ENCODE data around the gene GABBR1.
A peak's percentile ranks its signal among the peaks of the same experiment; 100 is the strongest.

The GABBR1 gene

GRCh38 chr6:29652198-29652584 is 19.2 kb upstream of the GABBR1 start:
- DNase-seq: no peak

DNA sequence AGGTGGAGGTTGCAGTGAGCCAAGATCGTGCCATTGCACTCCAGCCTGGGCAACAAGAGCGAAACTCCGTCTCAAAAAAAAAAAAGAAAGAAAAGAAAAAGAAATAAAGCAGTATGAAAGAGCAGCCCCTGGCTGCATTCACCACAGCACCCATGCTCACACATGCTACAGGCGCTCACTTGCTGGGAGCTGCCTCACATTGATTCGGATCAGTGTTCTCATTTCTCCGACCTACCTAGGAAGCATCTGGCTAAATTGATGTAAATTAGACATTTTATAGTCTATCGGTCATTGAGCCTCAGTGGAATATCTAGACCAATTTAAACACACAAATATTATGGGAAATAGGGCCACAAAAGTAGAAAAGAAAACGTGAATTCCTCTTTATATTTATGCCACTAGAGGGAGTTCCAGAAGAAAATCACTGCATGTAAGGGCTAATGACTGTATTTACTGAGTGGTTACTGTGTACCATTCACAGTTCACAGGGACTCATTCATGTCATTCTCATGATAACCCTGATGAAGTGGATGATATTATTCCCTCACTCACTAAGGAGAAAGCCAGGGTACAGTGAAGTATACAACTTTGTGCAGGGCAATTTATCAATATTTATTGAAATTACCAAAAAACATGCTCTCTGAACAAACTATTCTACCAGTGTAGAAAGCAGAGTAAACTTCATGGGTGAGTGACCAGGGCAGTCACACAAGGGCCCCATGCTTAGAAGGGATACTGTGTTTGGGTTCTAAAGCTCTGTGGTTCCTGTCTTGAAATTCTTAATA is 18.6 kb upstream of the GABBR1 start:
- peak; percentile 8 for DNase-seq

DNA sequence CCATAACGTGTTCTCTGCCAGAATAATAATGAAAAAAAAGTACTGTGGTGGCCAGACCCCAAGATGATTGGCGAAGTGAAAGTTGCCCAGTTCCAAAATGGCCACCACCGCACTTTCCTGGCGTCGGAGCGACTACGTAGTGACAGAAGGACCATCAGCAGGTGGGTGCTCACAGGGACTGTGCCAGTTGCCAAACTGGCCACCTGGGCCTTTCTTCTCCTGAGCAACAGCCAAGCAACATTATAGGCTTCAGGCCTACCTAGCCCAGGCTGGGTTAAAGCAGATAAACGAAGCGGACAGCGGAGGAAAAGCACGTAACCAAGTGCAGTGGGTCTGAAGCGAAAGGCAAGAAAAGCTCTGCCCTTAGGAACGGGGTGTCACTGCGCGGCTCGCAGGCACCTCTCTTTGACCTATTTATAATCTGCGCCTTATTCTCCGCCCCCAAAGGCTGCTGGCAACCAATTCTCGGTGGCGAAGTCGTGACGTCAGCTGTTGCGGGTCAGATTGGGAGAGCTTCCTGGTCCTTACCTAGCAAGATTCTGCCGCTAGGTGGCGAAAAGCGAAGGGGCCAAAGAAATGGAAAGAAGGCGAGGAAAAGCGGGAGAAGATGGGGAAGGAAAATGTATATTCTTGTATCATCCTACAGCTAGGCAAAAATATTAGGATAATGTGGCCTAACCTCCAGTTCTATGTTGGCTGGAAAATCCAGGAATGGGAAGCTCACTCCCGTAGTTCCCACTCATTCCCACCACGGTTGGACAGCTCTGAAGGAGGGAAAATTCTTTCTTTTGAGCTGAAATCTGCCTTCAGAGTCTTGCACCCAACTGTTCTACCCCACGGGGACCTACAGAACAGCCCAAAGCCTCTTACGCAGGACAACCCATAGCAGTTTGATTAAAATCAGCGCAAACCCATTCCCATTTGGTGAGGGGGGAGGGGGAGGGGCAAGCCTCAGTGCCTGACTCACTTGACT is 17.0 kb upstream of the GABBR1 start:
- DNase-seq: peak; percentile 91

DNA sequence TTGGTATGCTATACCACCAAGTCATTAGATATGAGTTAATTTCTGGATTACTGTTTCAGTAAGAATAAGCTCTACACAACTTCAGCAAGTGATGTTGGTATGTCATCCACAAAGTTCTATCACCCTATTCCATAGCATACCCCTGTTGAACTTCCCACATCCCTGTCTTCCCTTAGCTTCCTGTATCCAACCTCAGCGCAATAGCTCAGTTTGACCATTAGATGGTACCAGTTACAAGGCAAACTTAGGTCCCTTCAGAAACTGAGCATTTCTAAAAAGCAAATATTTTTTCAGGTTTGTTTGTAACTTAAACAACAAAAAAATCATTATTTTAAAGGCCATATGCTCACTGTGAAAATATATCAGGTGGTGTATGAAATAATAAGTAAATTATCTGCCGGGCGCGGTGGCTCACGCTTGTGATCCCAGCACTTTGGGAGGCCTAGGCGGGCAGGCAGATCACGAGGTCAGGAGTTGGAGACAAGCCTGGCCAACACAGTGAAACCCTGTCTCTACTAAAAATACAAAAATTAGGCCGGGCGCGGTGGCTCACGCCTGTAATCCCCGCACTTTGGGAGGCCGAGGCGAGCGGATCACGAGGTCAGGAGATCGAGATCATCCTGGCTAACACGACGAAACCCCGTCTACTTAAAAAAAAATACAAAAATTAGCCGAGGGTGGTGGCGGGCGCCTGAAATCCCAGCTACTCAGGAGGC is 15.1 kb upstream of the GABBR1 start:
- peak; percentile 13 for DNase-seq

DNA sequence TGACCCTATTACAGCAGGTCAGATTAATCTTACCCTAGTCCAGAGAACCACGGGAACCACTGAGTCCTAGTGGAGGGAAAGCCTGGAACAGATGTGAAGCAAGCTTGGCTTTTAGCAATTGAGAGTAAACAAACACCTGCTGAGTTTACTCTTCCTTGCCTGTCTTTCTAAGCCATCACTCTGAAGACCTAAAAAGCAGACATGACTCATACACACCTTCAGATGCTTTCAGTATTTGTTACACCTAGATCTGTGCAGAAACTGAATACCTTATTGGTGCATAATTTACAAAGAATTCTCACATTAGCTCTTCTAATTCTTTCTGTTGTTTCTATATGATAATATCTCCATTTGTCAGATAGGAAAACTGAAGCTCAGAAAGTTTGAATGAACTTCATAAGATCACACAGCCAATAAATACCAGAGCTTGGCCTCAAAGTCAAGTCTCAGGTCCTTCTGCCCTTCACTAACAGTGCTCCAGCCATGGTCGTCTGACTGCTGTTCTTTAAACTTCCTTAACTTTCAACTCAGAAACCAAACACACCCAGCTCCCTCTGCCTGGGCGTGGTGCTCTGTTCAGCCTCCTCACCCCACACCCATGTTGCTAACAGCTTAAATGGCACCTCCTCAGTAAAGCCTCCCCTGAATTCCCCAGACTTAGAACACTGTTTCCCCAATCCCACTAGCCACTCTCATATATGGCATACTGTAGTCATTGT is 8.6 kb upstream of the GABBR1 start:
- DNase-seq: no peak

- no peak for DNase-seq
Measured at GRCh38 chr6:29637247-29637646, 4.3 kb upstream of the GABBR1 start.

DNA sequence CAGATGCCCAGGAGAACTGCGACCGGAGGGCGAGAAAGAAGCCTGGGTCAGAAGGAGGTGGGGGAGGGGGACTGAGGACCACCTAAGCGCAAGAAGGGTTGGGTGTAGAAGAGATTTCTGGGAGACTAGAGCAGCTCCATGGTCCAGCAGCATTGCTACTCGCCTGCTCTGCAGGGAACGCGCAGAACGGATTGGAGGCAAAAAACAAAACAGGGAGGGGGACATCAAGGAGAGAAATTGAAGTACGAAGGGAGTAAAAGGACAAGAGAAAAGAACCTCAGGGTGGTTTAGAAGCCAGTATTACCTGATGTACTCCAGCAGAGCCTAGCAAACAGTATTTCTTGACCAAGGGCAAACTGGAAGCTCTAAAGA is 537 bp upstream of the GABBR1 start:
- no peak for DNase-seq

DNA sequence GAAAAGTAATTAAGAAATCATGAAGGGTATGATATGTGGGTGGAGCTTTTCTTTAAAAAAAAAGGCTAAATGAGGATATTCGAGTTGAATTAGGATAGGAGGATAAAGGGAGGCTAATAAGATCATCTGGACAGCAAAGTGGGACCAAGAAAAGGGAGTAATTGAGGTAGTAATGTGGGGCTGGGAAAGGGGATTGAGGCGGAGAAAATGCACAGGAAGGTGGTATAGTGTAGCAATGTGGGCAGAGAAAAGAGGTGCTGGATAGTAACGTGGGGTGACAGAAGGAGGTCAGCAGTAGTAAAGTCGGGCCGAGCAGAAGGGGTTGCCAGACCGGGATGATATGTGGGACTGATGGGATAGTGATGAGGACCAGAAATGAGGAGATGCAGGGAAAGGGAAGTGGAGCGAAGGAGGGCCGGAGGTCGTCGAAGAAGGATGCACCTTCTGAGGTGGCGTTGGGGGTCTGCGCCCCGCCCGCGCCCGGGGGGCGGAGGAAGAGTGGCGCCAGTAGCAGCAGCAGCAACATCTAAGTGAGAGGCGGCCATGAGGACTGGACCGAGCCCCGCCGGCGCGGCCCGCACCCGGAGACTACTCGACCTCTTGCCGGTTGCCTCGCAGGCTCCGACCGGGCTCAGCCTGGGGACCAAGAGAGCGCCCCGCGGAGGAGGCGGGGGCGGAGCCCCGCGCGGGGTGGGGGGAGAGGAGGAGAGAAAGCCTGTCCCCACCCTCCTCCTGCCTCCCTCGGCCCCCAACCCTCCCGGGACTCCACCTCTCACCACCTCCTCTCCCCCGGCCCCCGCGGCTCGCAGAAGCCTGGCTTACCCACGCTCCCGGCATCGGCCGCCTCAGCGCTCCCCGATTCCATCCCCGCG is 887 bp downstream of the GABBR1 start:
- no peak for DNase-seq

DNA sequence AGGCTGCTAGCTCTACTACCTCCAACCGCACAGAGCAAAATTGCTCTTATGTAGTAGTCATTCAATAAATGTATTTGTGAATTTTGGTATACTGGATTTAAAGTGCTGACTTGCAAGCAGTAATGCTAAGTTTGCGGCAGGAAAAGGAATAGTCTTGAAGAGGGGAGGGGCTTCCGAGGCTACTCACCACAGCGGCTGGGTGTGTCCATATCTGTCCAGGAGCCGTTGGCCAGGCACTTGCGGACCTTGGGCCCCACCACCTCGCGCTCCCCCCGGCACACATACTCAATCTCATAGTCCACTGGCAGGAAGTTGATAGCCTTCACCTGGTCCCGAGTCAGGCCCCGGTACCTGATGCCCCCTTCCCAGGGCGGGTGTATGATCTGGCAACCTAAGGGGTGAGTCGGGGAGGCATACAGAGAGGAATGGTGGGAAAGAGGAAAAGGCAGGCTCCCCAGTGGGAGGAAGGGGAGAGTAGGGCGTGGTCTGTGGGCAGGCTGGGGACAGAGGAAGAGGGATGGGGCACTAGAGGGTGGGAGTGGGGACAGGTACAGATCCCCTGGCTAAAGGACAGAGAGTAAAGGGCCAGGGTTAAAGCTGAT is 1.7 kb downstream of the GABBR1 start:
- DNase-seq: no peak

GRCh38 chr6:29630315-29630714 is 2.7 kb downstream of the GABBR1 start:
- DNase-seq: no peak

- no peak for DNase-seq
Measured at GRCh38 chr6:29629571-29629970, 3.4 kb downstream of the GABBR1 start.

GRCh38 chr6:29628419-29629281 is 4.3 kb downstream of the GABBR1 start:
- DNase-seq: no peak

GRCh38 chr6:29627755-29628418 is 5.1 kb downstream of the GABBR1 start:
- no peak for DNase-seq

DNA sequence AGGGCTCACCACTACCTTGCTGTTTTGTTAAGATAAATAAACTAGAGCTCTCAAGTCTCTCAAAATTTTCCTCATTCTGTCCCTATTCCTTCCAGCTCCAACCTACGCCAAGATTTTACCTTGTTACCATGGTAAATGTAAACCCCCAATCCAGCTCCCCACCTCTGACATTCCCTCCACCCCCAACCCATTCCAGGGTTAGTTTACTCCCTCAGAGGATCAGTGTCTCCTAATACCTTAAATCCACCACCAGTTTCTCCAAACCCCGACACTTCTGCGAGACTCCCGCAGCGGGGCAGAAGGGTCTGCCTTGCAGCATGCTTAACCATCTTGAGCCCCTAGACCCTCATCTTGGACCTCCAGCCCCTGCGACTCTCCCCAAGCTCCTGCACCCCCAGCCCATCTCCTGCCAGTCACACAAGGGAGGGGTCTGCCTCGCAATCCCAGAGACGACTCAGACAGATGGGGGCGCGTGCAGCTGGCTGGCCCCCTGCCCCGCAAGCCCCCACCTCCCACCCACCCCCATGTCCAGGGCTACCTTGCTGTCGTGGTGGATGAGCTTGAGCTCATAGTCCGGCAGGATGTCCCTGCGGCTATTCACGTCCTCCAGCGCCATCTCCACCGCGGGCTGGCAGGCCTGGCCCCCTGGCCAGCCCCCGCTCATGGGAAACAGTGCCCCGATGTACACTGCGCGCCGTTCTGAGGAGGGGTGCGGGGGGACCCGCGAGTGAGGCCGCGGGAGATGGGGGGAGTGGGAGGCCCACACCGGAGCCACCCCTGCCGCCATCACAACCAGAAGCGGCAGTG is 5.8 kb downstream of the GABBR1 start:
- DNase-seq: no peak

GRCh38 chr6:29625337-29625930 is 7.5 kb downstream of the GABBR1 start:
- DNase-seq: no peak

- DNase-seq: no peak
Measured at GRCh38 chr6:29624520-29624961, 8.4 kb downstream of the GABBR1 start.

GRCh38 chr6:29620630-29621029 is 12.4 kb downstream of the GABBR1 start:
- no peak for DNase-seq

GRCh38 chr6:29619578-29620160 is 13.3 kb downstream of the GABBR1 start:
- peak; percentile 8 for DNase-seq
